ENCODE data around the gene SPRY4.

SPRY4 gene

DNA sequence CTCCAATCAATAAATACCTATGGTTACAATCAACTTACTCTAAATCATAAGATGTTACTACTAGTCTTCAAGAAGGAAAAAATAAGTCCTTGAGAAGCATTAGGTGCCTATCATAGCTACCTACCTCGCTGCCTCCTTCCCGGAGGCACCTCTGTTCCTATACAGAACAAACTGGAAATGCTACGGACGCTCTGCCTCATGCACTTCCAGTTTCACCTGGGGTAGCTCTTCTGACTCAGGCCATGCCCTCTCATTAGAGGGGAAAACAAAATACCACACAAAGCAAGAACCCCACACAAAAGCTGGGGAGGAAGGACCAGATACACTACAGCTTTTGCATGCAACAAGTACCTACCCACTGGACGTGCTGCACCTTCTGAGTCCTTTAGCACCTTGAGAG, 12.4 kb downstream of the SPRY4 start:
- H3K36me3 ChIP-seq (ENCODE audit: control insufficient read depth in 4 of 4, insufficient read depth in 4 of 4, low read length in 3 of 4) = no peaks in the 10 kb centered on the region
- DNase-seq = no peak
- 98% methylated on average over 5 of the region's 5 CpGs for WGBS (ENCODE audit: insufficient coverage)
- H3K27me3 ChIP-seq (replicated peaks in 2 of 5; ENCODE audit: control insufficient read depth in 4 of 5, insufficient read depth in 5 of 5, low read length in 4 of 5) = peaks cover 0 to 2% (median 0%) of the 10 kb centered on the region in 5 experiments
- H3K4me1 ChIP-seq (ENCODE audit: control extremely low read depth in 1 of 4, control insufficient read depth in 4 of 4, insufficient read depth in 4 of 4, low read length in 3 of 4) = peaks cover 11 to 26% (median 24%) of the 10 kb centered on the region in 4 experiments
- H3K4me3 ChIP-seq (ENCODE audit: control insufficient read depth in 1 of 7, extremely low read depth in 1 of 7, insufficient read depth in 4 of 7, low read depth in 2 of 7, low read length in 6 of 7) = no peak overlapping the region
- H3K9me3 ChIP-seq (ENCODE audit: control extremely low read depth in 1 of 5, control insufficient read depth in 4 of 5, insufficient read depth in 2 of 5, low read depth in 1 of 5, low read length in 4 of 5) = no peaks in the 10 kb centered on the region
- ChIA-PET POLR2A (interaction anchor here (0.7 to 1.0 kb wide), 2 partner anchors 11 to 318 kb away, joined by 3 read pairs; no protein-coding TSS in a partner anchor), CTCF (interaction anchor here (0.6 kb wide), 1 partner anchor 37 kb away, joined by 3 read pairs; no protein-coding TSS in a partner anchor)
- no peak overlapping the region for H3K27ac ChIP-seq (ENCODE audit: insufficient read depth in 1 of 2, low read depth in 1 of 2, low read length in 2 of 2, poor library complexity in 1 of 2, severe bottlenecking in 2 of 2)

DNA sequence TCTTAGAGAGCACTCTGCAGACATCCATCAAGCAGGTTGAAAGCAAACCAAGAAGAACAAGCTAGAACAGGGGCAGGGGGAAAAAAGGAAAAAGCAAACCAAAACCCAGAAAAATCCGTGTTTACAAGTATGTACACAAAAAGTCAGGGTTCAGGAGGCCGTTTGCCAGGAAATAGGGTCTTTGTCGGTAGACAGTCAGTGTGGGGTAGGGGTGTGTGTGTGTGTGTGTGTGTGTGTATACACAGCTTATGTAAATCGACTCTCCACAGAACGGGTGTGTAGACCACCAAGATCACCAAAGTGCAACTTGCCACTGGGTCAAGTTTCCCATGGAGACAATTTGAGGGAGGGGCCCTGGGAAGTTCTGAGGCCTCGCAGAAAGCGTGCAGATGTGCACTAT, 13.1 kb downstream of the SPRY4 start:
- no peaks in the 10 kb centered on the region for H3K9me3 ChIP-seq (ENCODE audit: control extremely low read depth in 1 of 5, control insufficient read depth in 4 of 5, insufficient read depth in 2 of 5, low read depth in 1 of 5, low read length in 4 of 5)
- ChIA-PET POLR2A (no interaction called here), CTCF (no interaction called here)
- H3K27me3 ChIP-seq (replicated peaks in 2 of 5; ENCODE audit: control insufficient read depth in 4 of 5, insufficient read depth in 5 of 5, low read length in 4 of 5) = peaks cover 0 to 2% (median 0%) of the 10 kb centered on the region in 5 experiments
- DNase-seq = no peak
- H3K36me3 ChIP-seq (ENCODE audit: control insufficient read depth in 4 of 4, insufficient read depth in 4 of 4, low read length in 3 of 4) = no peaks in the 10 kb centered on the region
- 100% methylated on average over 3 of the region's 7 CpGs for WGBS (ENCODE audit: insufficient coverage)
- H3K4me1 ChIP-seq (ENCODE audit: control extremely low read depth in 1 of 4, control insufficient read depth in 4 of 4, insufficient read depth in 4 of 4, low read length in 3 of 4) = peaks cover 11 to 21% (median 18%) of the 10 kb centered on the region in 4 experiments
- no peak overlapping the region for H3K4me3 ChIP-seq (ENCODE audit: control insufficient read depth in 1 of 7, extremely low read depth in 1 of 7, insufficient read depth in 4 of 7, low read depth in 2 of 7, low read length in 6 of 7)
- no peak overlapping the region for H3K27ac ChIP-seq (ENCODE audit: insufficient read depth in 1 of 2, low read depth in 1 of 2, low read length in 2 of 2, poor library complexity in 1 of 2, severe bottlenecking in 2 of 2)

DNA sequence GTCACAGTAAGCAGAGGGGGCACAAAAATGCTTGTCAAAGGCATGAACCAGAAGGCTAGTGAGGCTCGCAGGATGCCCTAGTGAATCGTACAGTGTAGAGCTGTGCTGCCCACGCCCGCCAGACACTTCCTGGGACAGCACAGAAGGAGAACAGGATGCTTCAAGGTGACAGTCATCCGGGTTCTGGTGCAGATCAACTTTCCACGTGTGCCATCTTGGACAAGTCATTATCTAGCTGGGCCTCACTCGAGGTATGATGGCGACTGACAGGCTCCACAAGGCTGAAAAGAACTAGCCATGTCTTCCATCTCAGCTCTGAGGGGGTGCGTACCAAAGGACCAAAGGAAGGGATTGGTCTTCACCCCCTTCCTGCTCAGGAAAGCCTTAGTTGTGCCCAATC, 14.0 kb downstream of the SPRY4 start:
- H3K27ac ChIP-seq (ENCODE audit: insufficient read depth in 1 of 2, low read depth in 1 of 2, low read length in 2 of 2, poor library complexity in 1 of 2, severe bottlenecking in 2 of 2) = no peak overlapping the region
- CTCF ChIA-PET = no interaction called here
- WGBS (ENCODE audit: insufficient coverage) = 95% methylated on average over 9 of the region's 9 CpGs

DNA sequence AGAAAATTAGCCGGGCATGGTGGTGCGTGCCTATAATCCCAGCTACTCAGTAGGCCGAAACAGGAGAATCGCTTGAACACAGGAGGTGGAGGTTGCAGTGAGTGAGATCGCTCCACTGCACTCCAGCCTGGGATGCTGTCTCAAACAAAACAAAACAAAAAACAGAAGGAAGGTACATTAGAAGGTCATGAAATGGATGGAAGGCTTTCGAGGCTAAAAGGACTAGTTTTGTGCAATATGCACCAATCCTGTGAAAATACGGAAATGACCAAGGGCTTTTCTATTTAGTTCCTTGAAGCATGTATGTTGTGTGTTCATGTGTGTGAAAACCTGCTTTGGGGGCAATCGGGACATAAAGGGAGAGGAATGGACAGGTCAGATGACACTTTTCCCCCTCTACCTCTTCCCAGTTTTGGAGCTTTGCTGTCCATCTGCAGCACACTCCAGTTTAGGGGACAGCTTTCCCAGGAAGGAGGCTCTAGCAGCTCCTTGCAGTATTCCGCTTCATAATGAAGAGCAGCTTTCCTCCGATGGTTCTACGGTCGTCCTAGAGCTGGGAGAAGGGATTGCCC, 15.0 kb downstream of the SPRY4 start:
- DNase-seq = no peak
- ChIA-PET CTCF (no interaction called here), POLR2A (no interaction called here)
- peaks cover 0 to 7% (median 6%) of the 10 kb centered on the region in 4 experiments for H3K4me1 ChIP-seq (ENCODE audit: control extremely low read depth in 1 of 4, control insufficient read depth in 4 of 4, insufficient read depth in 4 of 4, low read length in 3 of 4)
- H3K36me3 ChIP-seq (ENCODE audit: control insufficient read depth in 4 of 4, insufficient read depth in 4 of 4, low read length in 3 of 4) = no peaks in the 10 kb centered on the region
- no peak overlapping the region for H3K4me3 ChIP-seq (ENCODE audit: control insufficient read depth in 1 of 7, extremely low read depth in 1 of 7, insufficient read depth in 4 of 7, low read depth in 2 of 7, low read length in 6 of 7)
- H3K27me3 ChIP-seq (replicated peaks in 2 of 5; ENCODE audit: control insufficient read depth in 4 of 5, insufficient read depth in 5 of 5, low read length in 4 of 5) = peaks cover 0 to 2% (median 0%) of the 10 kb centered on the region in 5 experiments
- H3K27ac ChIP-seq (ENCODE audit: insufficient read depth in 1 of 2, low read depth in 1 of 2, low read length in 2 of 2, poor library complexity in 1 of 2, severe bottlenecking in 2 of 2) = no peak overlapping the region
- WGBS (ENCODE audit: insufficient coverage) = 93% methylated on average over 9 of the region's 12 CpGs
- H3K9me3 ChIP-seq (ENCODE audit: control extremely low read depth in 1 of 5, control insufficient read depth in 4 of 5, insufficient read depth in 2 of 5, low read depth in 1 of 5, low read length in 4 of 5) = no peaks in the 10 kb centered on the region

More for the DNA sequence above, 14.0 kb downstream of the SPRY4 start:
- Histone ChIP-seq H3K4me1 (ENCODE audit: control extremely low read depth in 1 of 4, control insufficient read depth in 4 of 4, insufficient read depth in 4 of 4, low read length in 3 of 4) (peaks cover 2 to 12% (median 10%) of the 10 kb centered on the region in 4 experiments), H3K4me3 (ENCODE audit: control insufficient read depth in 1 of 7, extremely low read depth in 1 of 7, insufficient read depth in 4 of 7, low read depth in 2 of 7, low read length in 6 of 7) (no peak overlapping the region), H3K36me3 (ENCODE audit: control insufficient read depth in 4 of 4, insufficient read depth in 4 of 4, low read length in 3 of 4) (no peaks in the 10 kb centered on the region), H3K9me3 (ENCODE audit: control extremely low read depth in 1 of 5, control insufficient read depth in 4 of 5, insufficient read depth in 2 of 5, low read depth in 1 of 5, low read length in 4 of 5) (no peaks in the 10 kb centered on the region), H3K27me3 (replicated peaks in 2 of 5; ENCODE audit: control insufficient read depth in 4 of 5, insufficient read depth in 5 of 5, low read length in 4 of 5) (peaks cover 0 to 2% (median 0%) of the 10 kb centered on the region in 5 experiments)
- DNase-seq = no peak
- POLR2A ChIA-PET = no interaction called here

DNA sequence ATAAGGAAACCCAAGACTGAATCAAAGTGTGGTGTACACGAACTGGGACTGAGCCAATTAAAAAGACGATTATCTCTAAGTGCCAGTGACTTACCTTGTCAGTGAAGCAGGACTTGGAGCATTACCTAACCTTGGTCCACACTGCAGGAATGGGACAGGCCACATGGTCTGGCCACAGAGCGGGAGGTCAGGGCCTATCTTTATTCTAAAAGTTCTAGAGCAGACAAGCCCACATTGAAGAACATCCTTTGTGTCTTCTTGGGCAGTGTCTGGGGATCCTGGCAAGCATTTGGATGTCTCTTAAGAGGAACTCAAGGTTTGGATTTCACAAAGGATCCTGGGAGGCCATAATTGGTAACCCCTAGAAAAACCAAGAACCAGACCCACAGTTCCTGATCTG, 16.5 kb downstream of the SPRY4 start:
- no peaks in the 10 kb centered on the region for H3K36me3 ChIP-seq (ENCODE audit: control insufficient read depth in 4 of 4, insufficient read depth in 4 of 4, low read length in 3 of 4)
- DNase-seq = no peak
- ChIA-PET CTCF (no interaction called here), POLR2A (no interaction called here)
- H3K27me3 ChIP-seq (replicated peaks in 2 of 5; ENCODE audit: control insufficient read depth in 4 of 5, insufficient read depth in 5 of 5, low read length in 4 of 5) = no peaks in the 10 kb centered on the region
- no peaks in the 10 kb centered on the region for H3K4me1 ChIP-seq (ENCODE audit: control extremely low read depth in 1 of 4, control insufficient read depth in 4 of 4, insufficient read depth in 4 of 4, low read length in 3 of 4)
- H3K4me3 ChIP-seq (ENCODE audit: control insufficient read depth in 1 of 7, extremely low read depth in 1 of 7, insufficient read depth in 4 of 7, low read depth in 2 of 7, low read length in 6 of 7) = no peak overlapping the region
- no peak overlapping the region for H3K27ac ChIP-seq (ENCODE audit: insufficient read depth in 1 of 2, low read depth in 1 of 2, low read length in 2 of 2, poor library complexity in 1 of 2, severe bottlenecking in 2 of 2)
- H3K9me3 ChIP-seq (ENCODE audit: control extremely low read depth in 1 of 5, control insufficient read depth in 4 of 5, insufficient read depth in 2 of 5, low read depth in 1 of 5, low read length in 4 of 5) = no peaks in the 10 kb centered on the region
- WGBS (ENCODE audit: insufficient coverage) = 94% methylated on average over 3 of the region's 3 CpGs

DNA sequence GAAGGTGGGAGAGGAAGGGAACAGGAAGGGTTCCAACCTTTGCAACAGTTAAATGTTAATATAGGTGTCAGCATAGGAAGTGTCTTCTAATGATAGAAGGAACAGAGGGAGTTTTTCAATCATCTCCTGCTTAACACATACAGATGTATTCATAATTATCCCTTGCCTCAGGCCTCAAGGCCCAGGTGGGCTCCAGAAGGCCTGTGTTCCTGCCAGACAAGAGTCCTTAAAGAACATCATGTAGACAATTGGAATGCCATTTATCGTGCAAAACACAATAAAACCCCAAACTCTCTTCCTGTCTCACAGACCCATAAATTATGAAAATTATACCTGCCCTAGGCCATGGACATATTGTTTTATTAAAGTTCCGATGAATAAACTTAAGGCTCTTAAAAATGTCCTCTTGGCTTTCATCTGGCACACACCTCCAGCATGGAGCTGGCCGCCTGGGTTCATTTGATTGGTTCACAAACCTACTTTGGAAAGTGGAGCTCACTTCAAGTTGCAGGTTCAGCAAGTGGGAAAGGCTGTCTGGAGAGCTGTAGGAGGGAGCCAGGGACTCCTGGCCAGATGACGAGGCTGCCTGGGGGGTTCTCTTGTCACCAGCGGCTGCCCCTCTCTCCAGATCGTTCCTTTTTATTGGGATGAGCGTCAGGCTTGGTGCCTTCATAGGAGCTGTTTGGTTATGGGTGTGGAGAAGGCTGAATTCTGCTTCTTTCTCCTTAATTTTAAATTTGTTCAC, 17.5 kb downstream of the SPRY4 start:
- Histone ChIP-seq H3K27ac (ENCODE audit: insufficient read depth in 1 of 2, low read depth in 1 of 2, low read length in 2 of 2, poor library complexity in 1 of 2, severe bottlenecking in 2 of 2) (no peak overlapping the region), H3K4me1 (ENCODE audit: control extremely low read depth in 1 of 4, control insufficient read depth in 4 of 4, insufficient read depth in 4 of 4, low read length in 3 of 4) (no peaks in the 10 kb centered on the region), H3K36me3 (ENCODE audit: control insufficient read depth in 4 of 4, insufficient read depth in 4 of 4, low read length in 3 of 4) (no peaks in the 10 kb centered on the region), H3K27me3 (replicated peaks in 2 of 5; ENCODE audit: control insufficient read depth in 4 of 5, insufficient read depth in 5 of 5, low read length in 4 of 5) (no peaks in the 10 kb centered on the region), H3K4me3 (ENCODE audit: control insufficient read depth in 1 of 7, extremely low read depth in 1 of 7, insufficient read depth in 4 of 7, low read depth in 2 of 7, low read length in 6 of 7) (no peak overlapping the region), H3K9me3 (ENCODE audit: control extremely low read depth in 1 of 5, control insufficient read depth in 4 of 5, insufficient read depth in 2 of 5, low read depth in 1 of 5, low read length in 4 of 5) (no peaks in the 10 kb centered on the region)
- POLR2A ChIA-PET = no interaction called here
- 100% methylated on average over 3 of the region's 7 CpGs for WGBS (ENCODE audit: insufficient coverage)
- no peak for DNase-seq
- CTCF ChIA-PET = interaction anchor here (1.1 kb wide), 1 partner anchor 116 kb away, joined by 3 read pairs; no protein-coding TSS in a partner anchor

DNA sequence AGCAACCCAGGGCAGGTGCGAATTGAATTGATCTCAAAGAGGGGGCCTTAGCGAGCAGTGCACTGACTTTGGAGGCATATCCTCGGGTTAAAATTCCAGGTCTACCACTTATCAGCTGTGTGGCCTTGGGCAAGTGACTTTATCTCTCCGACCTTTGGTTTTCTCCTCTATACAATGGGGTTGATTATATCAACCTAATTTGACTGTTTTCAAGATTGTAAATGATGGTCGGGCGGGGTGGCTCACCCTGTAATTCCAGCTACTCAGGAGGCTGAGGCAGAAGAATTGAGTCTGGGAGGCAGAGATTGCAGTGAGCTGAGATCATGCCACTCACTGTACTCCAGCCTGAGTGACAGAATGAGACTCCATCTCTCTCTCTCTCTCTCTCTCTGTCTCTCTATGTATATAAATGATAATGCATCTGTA, 18.7 kb downstream of the SPRY4 start:
- 100% methylated on average over 4 of the region's 6 CpGs for WGBS (ENCODE audit: insufficient coverage)
- Histone ChIP-seq H3K4me1 (ENCODE audit: control extremely low read depth in 1 of 4, control insufficient read depth in 4 of 4, insufficient read depth in 4 of 4, low read length in 3 of 4) (no peaks in the 10 kb centered on the region), H3K36me3 (ENCODE audit: control insufficient read depth in 4 of 4, insufficient read depth in 4 of 4, low read length in 3 of 4) (no peaks in the 10 kb centered on the region), H3K27me3 (replicated peaks in 2 of 5; ENCODE audit: control insufficient read depth in 4 of 5, insufficient read depth in 5 of 5, low read length in 4 of 5) (no peaks in the 10 kb centered on the region), H3K27ac (ENCODE audit: insufficient read depth in 1 of 2, low read depth in 1 of 2, low read length in 2 of 2, poor library complexity in 1 of 2, severe bottlenecking in 2 of 2) (no peak overlapping the region), H3K9me3 (ENCODE audit: control extremely low read depth in 1 of 5, control insufficient read depth in 4 of 5, insufficient read depth in 2 of 5, low read depth in 1 of 5, low read length in 4 of 5) (no peaks in the 10 kb centered on the region), H3K4me3 (ENCODE audit: control insufficient read depth in 1 of 7, extremely low read depth in 1 of 7, insufficient read depth in 4 of 7, low read depth in 2 of 7, low read length in 6 of 7) (no peak overlapping the region)
- POLR2A ChIA-PET = no interaction called here
- DNase-seq = no peak
- CTCF ChIA-PET = interaction anchor here (0.6 to 1.1 kb wide), 2 partner anchors 9 to 114 kb away, joined by 3 read pairs; no protein-coding TSS in a partner anchor

All from common myeloid progenitor, CD34-positive (primary cell).